Measurements from ENCODE around the gene IFITM2.

DNA sequence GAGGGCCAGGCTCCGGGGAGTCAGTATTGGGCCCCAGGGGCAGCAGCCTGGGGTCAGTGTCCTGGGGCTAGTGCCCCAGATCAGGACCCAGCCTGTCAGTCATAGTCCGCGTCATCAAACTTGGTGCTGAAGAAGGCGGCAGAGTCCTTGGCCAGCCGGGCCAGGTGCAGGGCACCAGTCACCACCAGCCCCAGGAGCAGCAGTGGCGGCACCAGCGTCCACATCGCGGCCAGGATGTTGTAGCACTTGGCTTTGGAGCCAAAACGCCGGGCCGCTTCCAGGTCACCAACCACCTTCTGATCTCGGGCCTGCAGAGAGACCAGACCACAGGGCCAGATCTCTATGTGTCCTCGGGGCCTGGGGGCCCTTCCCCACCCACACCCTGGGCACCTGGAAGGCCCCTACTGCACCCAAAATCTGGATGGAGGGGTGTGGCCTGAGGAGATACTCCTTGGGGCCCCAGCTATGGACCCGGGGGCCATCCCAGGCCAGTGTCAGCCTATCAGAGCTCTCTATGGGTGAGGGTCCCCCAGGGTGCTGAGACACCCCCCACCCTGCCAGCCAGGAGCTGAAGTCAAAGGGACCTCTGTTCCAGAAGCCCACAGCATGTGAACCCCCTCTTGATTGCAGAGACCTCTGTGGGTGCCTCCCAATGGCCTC, 9.1 kb upstream of the IFITM2 start:
- TF ChIP-seq, protein P1, sequence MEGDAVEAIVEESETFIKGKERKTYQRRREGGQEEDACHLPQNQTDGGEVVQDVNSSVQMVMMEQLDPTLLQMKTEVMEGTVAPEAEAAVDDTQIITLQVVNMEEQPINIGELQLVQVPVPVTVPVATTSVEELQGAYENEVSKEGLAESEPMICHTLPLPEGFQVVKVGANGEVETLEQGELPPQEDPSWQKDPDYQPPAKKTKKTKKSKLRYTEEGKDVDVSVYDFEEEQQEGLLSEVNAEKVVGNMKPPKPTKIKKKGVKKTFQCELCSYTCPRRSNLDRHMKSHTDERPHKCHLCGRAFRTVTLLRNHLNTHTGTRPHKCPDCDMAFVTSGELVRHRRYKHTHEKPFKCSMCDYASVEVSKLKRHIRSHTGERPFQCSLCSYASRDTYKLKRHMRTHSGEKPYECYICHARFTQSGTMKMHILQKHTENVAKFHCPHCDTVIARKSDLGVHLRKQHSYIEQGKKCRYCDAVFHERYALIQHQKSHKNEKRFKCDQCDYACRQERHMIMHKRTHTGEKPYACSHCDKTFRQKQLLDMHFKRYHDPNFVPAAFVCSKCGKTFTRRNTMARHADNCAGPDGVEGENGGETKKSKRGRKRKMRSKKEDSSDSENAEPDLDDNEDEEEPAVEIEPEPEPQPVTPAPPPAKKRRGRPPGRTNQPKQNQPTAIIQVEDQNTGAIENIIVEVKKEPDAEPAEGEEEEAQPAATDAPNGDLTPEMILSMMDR (IDR thresholded peaks at IDR 0.05): no peak
- TF ChIP-seq EP300 (IDR thresholded peaks at IDR 0.05) (no peak), POLR2AphosphoS5 (IDR thresholded peaks at IDR 0.05) (no peak)

Data from stomach (tissue), 4 donors.